ENCODE data around the gene RFLNA. TPM values are rescaled to one million over a fixed set of nuclear protein-coding genes. Genes with fewer than 3 reads are reported as not detected.

Gene RFLNA
- total and polyA plus RNA-seq, 2 of the 4 experiments (the other 2 are of a cell fraction), result not detected

DNA sequence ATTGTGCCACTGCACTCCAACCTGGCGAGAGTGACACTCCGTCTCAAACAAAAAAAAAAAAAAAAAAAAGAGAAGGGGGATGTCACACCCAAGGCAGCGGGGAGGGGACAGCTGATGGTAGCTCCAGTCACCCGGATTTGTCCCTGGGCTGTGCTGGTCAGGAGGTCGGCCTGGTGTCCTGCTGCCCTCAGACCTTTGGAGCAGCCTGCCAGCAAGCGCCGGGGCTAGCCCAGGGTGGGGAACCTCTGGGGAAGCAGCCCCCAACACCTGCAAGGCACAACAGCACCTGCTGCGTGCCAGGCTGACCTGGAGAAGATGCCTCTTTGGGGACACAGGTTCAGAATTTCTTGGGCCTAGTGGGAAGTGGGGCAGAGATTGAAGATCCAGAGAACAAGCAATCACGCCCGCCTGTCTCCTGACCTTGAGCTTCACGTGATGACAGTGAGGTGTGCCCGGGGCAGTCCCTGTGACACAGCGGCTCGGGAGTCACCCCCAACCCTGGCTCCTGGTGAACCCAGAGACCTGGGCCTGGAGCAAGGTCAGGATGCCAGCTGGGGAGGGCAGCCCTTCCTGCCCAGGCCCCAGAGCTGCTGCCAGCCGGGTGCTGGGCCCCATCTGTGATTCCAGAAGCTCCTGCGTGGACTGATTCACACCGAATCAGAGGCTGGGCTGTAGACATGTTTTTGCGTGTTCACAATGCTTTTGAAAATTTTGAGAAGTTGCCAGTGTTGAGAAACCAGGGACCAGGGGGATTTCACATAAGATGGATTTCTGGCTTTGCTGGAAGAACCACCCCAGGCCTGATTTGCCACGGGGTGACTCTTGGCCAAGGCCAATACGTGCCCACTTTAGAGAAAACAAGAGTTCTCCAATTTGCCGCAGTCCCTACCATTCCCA lies 66.4 kb downstream of the RFLNA start:
- 96% methylated on average over 12 of the region's 21 CpGs; no CpG with 5 or more reads in 1 of the 2 experiments for WGBS, 2 experiments (ENCODE audit: extremely low coverage in 2 of 2, insufficient read length in 1 of 2)
- Histone ChIP-seq H3K14ac (replicated peaks; ENCODE audit: low read depth, low read length) (no peak overlapping the region), H4K5ac (ENCODE audit: low read depth, low read length) (no peak overlapping the region), H3K9me3 (ENCODE audit: control insufficient read depth, insufficient read depth, low read length) (no peaks in the 10 kb centered on the region), H4K20me1 (ENCODE audit: insufficient read depth, low read length) (peaks cover 93% of the 10 kb centered on the region), H2AK9ac (replicated peaks; ENCODE audit: low read depth, low read length, poor library complexity) (no peak overlapping the region), H4K91ac (ENCODE audit: insufficient read depth, low read depth, low read length) (no peak overlapping the region), H2BK5ac (ENCODE audit: low read depth, low read length, poor library complexity, severe bottlenecking) (no peak overlapping the region), H3K56ac (ENCODE audit: extremely low read depth, insufficient read depth, low read length) (no peak overlapping the region), H3K18ac (ENCODE audit: low read depth, low read length) (no peak overlapping the region), H3K27ac (ENCODE audit: insufficient read depth, low read length) (no peak overlapping the region), H3K9ac (ENCODE audit: low read depth, low read length) (no peak overlapping the region), H3K9me1 (ENCODE audit: insufficient read depth, low read length) (no peaks in the 10 kb centered on the region), H2AFZ (replicated peaks; ENCODE audit: low read length, poor library complexity) (peak overlapping the region; percentile 43), H3K79me1 (ENCODE audit: low read depth in 1 of 2, low read length in 2 of 2) (peaks cover 21 to 70% of the 10 kb centered on the region in 2 experiments), H2AK5ac (ENCODE audit: low read depth, low read length) (no peak overlapping the region), H3K4ac (ENCODE audit: low read depth, low read length) (no peak overlapping the region), H3K23ac (ENCODE audit: low read depth, low read length) (no peak overlapping the region), H2BK120ac (ENCODE audit: low read depth, low read length) (no peak overlapping the region), H4K8ac (ENCODE audit: low read depth in 2 of 2, low read length in 2 of 2) (no peak overlapping the region), H2BK15ac (ENCODE audit: low read depth, low read length) (no peak overlapping the region), H3K4me1 (ENCODE audit: control insufficient read depth, insufficient read depth, low read length) (no peaks in the 10 kb centered on the region), H3K4me2 (ENCODE audit: low read depth, low read length) (no peak overlapping the region), H3K4me3 (ENCODE audit: insufficient read depth, low read depth, low read length) (no peak overlapping the region), H2BK20ac (ENCODE audit: low read depth, low read length) (no peak overlapping the region), H3K27me3 (ENCODE audit: control insufficient read depth, insufficient read depth, low read length) (no peaks in the 10 kb centered on the region), H3K36me3 (ENCODE audit: control insufficient read depth, insufficient read depth, low read length) (peaks cover 66% of the 10 kb centered on the region)
- TF ChIP-seq RCOR1 (IDR thresholded peaks at IDR 0.05; ENCODE audit: insufficient replicate concordance, low read length), result no peak
- TF ChIP-seq SMC3 (IDR thresholded peaks at IDR 0.05; ENCODE audit: low read depth, low read length), result no peak
- TF ChIP-seq CTCF (conservative IDR thresholded peaks at IDR 0.05; ENCODE audit: low read depth, low read length), result no peak
- TF ChIP-seq CEBPB (IDR thresholded peaks at IDR 0.05; ENCODE audit: low read depth, low read length), result no peak
- TF ChIP-seq POLR2A (IDR thresholded peaks at IDR 0.05; ENCODE audit: low read depth, low read length), result no peak
- no peak for TF ChIP-seq MXI1 (IDR thresholded peaks at IDR 0.05; ENCODE audit: borderline replicate concordance, low read depth, low read length)
- TF ChIP-seq MAZ (IDR thresholded peaks at IDR 0.05; ENCODE audit: borderline replicate concordance, low read depth, low read length), result no peak
- no peak for TF ChIP-seq BHLHE40 (IDR thresholded peaks at IDR 0.05; ENCODE audit: low read depth, low read length)
- TF ChIP-seq MAFK (IDR thresholded peaks at IDR 0.05; ENCODE audit: low read depth, low read length), result no peak
- POLR2A ChIA-PET (ENCODE audit: unreplicated experiment), result no interaction called here
- DNase-seq (no peak), ATAC-seq (ENCODE audit: low read depth) (no peak)
- no TSS peak for BruUV-seq (replicated peaks)
- in situ Hi-C loops (cut with MboI; ENCODE audit: low sequenced_read_pairs) (no loop called here), dilution Hi-C loops (cut with HindIII; ENCODE audit: low sequenced_read_pairs, unreplicated experiment) (no loop called here), intact Hi-C loops (cut with micrococcal nuclease) (no loop called here)
- CTCF ChIA-PET, result no interaction called here

All from IMR-90 (cell line).